OCI-LY7 (cell line): ENCODE results near the gene SLC43A1. TPM values are rescaled to one million over a fixed set of nuclear protein-coding genes. Genes with fewer than 3 reads are reported as not detected.
A peak's percentile ranks its signal among the peaks of the same experiment; 100 is the strongest.

Experiments used
- BruUV-seq: library from RNA; stranded (reverse); fragments of 400-500 nt; replicated peaks from 2 replicates; lab custom pipeline; 2021; lab: Mats Ljungman, UMichigan
- CTCF ChIA-PET: fragments of 300-600 bp; sonication (Branson Sonifier 250); formaldehyde crosslinking; loops from one replicate; lab custom pipeline; 2022; ENCODE audit warnings: antibody characterized with exemption; ENCODE audit not compliant: unreplicated experiment; lab: Charles Lee
- POLR2A ChIA-PET: fragments of 300-600 bp; sonication (Branson Sonifier 250); formaldehyde crosslinking; loops from one replicate; lab custom pipeline; 2022; ENCODE audit warnings: antibody characterized with exemption; lab: Charles Lee
- DNase-seq: peaks from one replicate; pipeline ENCODE4 v3.0.0-alpha.2; 2015; ENCODE audit warnings: low spot score
- H2AFZ ChIP-seq: fragments of 200-600 bp; sonication (generic), shearing (Covaris generic); 2 replicates; pipeline ENCODE4 v1.6.1; 2014; ENCODE audit warnings: mild to moderate bottlenecking, antibody characterized with exemption, low read length, moderate library complexity
- H3K27ac ChIP-seq: fragments of 200-600 bp; sonication (generic); 2 replicates; pipeline ENCODE4 v1.5.1; 2014; ENCODE audit warnings: mixed run types, low read depth, mild to moderate bottlenecking, moderate library complexity, low read length, inconsistent platforms; ENCODE audit not compliant: poor library complexity, severe bottlenecking
- H3K36me3 ChIP-seq: fragments of 200-600 bp; sonication (generic); 2 replicates; pipeline ENCODE4 v1.6.1; 2014; ENCODE audit warnings: mild to moderate bottlenecking, antibody characterized with exemption, low read length, moderate library complexity, mixed read lengths; ENCODE audit not compliant: insufficient read depth
- H3K4me1 ChIP-seq: fragments of 200-600 bp; sonication (generic); 2 replicates; pipeline ENCODE4 v1.5.1; 2014; ENCODE audit warnings: mild to moderate bottlenecking, low read length; ENCODE audit not compliant: insufficient read depth, poor library complexity, severe bottlenecking
- H3K4me2 ChIP-seq: fragments of 200-600 bp; sonication (generic); 2 replicates; pipeline ENCODE4 v1.6.1; 2014; ENCODE audit warnings: mild to moderate bottlenecking, low read length
- H3K4me3 ChIP-seq: fragments of 200-600 bp; sonication (generic); 2 replicates; pipeline ENCODE4 v1.5.1; 2014; ENCODE audit warnings: mild to moderate bottlenecking, low read depth, low read length; ENCODE audit not compliant: poor library complexity, severe bottlenecking
- H3K79me2 ChIP-seq: fragments of 200-600 bp; sonication (generic); 2 replicates; pipeline ENCODE4 v1.6.1; 2016; ENCODE audit warnings: low read depth, mild to moderate bottlenecking, low read length, moderate library complexity, mixed read lengths; ENCODE audit not compliant: insufficient read depth
- H3K9me2 ChIP-seq: fragments of 200-600 bp; sonication (generic); 2 replicates; pipeline ENCODE4 v1.6.1; 2016; ENCODE audit warnings: mild to moderate bottlenecking, low read length, mixed read lengths; ENCODE audit not compliant: insufficient read depth
- H3K9me3 ChIP-seq: fragments of 200-600 bp; sonication (generic); 2 replicates; pipeline ENCODE4 v1.6.1; 2014; ENCODE audit warnings: mild to moderate bottlenecking, mixed run types, low read length, mixed read lengths
- H4K20me1 ChIP-seq: fragments of 200-600 bp; sonication (generic); 2 replicates; pipeline ENCODE4 v1.6.1; 2014; ENCODE audit warnings: mild to moderate bottlenecking, antibody characterized with exemption, low read length, moderate library complexity, mixed read lengths; ENCODE audit not compliant: insufficient read depth
- EZH2phosphoT487 ChIP-seq: fragments of 200-600 bp; sonication (generic); IDR thresholded peaks from 2 replicates; pipeline ENCODE4 v1.6.1; 2018; ENCODE audit warnings: low read depth, borderline replicate concordance, mild to moderate bottlenecking, mixed run types, antibody characterized with exemption, low read length, moderate library complexity, mixed read lengths
- intact Hi-C: fragments of 100-400 bp; cut with micrococcal nuclease; formaldehyde crosslinking; loops from one replicate; pipeline ENCODE4 v1.10.0; 2022; ENCODE audit not compliant: unreplicated experiment
- total RNA-seq, 2 experiments: library from RNA; depleted of rRNA in 1 of 2; stranded (reverse); fragments of >200 nt in 1 of 2; shearing (Covaris generic) in 1 of 2; gene quantifications; 2 replicates each; pipeline ENCODE4 v1.2.3, GENCODE V29; 2014 to 2022
- TF ChIP-seq, protein P1 (sequence below): fragments of 200-600 bp; sonication (generic); conservative IDR thresholded peaks from 2 replicates; pipeline ENCODE4 v1.5.1; 2014; ENCODE audit warnings: mild to moderate bottlenecking, antibody characterized with exemption, low read length, moderate library complexity, mixed read lengths

The SLC43A1 gene
- total RNA-seq, 2 experiments from 2014 or later = 61.1 to 78.6 TPM

GRCh38 chr11:57476757-57477506, 38.6 kb downstream of the SLC43A1 start:
- POLR2A ChIA-PET = no interaction called here

DNA sequence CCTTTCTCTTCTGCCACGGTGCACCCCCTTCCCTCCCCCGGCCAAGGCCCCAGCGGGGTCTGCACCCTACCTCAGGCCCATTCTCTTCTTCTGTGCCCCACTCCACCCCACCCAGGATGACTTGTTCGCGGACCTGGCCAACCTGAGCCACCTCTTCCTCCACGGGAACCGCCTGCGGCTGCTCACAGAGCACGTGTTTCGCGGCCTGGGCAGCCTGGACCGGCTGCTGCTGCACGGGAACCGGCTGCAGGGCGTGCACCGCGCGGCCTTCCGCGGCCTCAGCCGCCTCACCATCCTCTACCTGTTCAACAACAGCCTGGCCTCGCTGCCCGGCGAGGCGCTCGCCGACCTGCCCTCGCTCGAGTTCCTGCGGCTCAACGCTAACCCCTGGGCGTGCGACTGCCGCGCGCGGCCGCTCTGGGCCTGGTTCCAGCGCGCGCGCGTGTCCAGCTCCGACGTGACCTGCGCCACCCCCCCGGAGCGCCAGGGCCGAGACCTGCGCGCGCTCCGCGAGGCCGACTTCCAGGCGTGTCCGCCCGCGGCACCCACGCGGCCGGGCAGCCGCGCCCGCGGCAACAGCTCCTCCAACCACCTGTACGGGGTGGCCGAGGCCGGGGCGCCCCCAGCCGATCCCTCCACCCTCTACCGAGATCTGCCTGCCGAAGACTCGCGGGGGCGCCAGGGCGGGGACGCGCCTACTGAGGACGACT, 39.3 kb downstream of the SLC43A1 start:
- no TSS peak for BruUV-seq
- no peaks in the 10 kb centered on the region for H3K36me3 ChIP-seq
- H3K9me2 ChIP-seq = no peaks in the 10 kb centered on the region
- H3K9me3 ChIP-seq = no peaks in the 10 kb centered on the region
- ChIA-PET POLR2A (no interaction called here), CTCF (interaction anchor here (1.2 kb wide), 1 partner anchor 35 kb away, joined by 3 read pairs; no protein-coding TSS in a partner anchor)
- no peak for DNase-seq
- TF ChIP-seq, protein P1, sequence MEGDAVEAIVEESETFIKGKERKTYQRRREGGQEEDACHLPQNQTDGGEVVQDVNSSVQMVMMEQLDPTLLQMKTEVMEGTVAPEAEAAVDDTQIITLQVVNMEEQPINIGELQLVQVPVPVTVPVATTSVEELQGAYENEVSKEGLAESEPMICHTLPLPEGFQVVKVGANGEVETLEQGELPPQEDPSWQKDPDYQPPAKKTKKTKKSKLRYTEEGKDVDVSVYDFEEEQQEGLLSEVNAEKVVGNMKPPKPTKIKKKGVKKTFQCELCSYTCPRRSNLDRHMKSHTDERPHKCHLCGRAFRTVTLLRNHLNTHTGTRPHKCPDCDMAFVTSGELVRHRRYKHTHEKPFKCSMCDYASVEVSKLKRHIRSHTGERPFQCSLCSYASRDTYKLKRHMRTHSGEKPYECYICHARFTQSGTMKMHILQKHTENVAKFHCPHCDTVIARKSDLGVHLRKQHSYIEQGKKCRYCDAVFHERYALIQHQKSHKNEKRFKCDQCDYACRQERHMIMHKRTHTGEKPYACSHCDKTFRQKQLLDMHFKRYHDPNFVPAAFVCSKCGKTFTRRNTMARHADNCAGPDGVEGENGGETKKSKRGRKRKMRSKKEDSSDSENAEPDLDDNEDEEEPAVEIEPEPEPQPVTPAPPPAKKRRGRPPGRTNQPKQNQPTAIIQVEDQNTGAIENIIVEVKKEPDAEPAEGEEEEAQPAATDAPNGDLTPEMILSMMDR = no peak
- H3K4me3 ChIP-seq = no peak overlapping the region
- intact Hi-C loops = no loop called here
- peaks cover 33% of the 10 kb centered on the region for H3K4me1 ChIP-seq
- no peak overlapping the region for H3K27ac ChIP-seq
- no peaks in the 10 kb centered on the region for H4K20me1 ChIP-seq
- no peaks in the 10 kb centered on the region for H3K79me2 ChIP-seq
- H3K4me2 ChIP-seq = peak overlapping the region; percentile 27
- H2AFZ ChIP-seq = no peak overlapping the region

More at GRCh38 chr11:57476757-57477506, 38.6 kb downstream of the SLC43A1 start:
- Histone ChIP-seq H3K4me1 (peaks cover 38% of the 10 kb centered on the region), H3K36me3 (no peaks in the 10 kb centered on the region), H3K4me2 (peak overlapping the region; percentile 27), H2AFZ (no peak overlapping the region), H3K79me2 (no peaks in the 10 kb centered on the region), H3K27ac (no peak overlapping the region), H3K9me2 (no peaks in the 10 kb centered on the region), H3K4me3 (no peak overlapping the region), H4K20me1 (no peaks in the 10 kb centered on the region), H3K9me3 (no peaks in the 10 kb centered on the region)
- DNase-seq = peak; percentile 48
- no TSS peak for BruUV-seq
- intact Hi-C loops = no loop called here
- CTCF ChIA-PET = interaction anchor here (1.2 kb wide), 1 partner anchor 36 kb away, joined by 3 read pairs; no protein-coding TSS in a partner anchor
- TF ChIP-seq, protein P1 = peak; percentile 66
- no peak for TF ChIP-seq EZH2phosphoT487
